GM12891 (cell line): ENCODE data around the gene NUDT8.
"Not testable (repeated sequence)": the region's sequence is repeated elsewhere in the genome, so short reads cannot be mapped to it uniquely, and the experiment has no call there.

Experiments
- POLR2AphosphoS5 ChIP-seq: IDR thresholded peaks from 2 replicates; pipeline ENCODE4 v1.6.1; 2011; ENCODE audit warnings: low read depth, low read length, control low read depth
- SPI1 ChIP-seq: IDR thresholded peaks from 2 replicates; pipeline ENCODE4 v1.6.1; 2011; ENCODE audit warnings: low read depth, low read length, control low read depth
- TAF1 ChIP-seq: IDR thresholded peaks from 2 replicates; pipeline ENCODE4 v1.6.1; 2011; ENCODE audit warnings: low read depth, low read length, control low read depth

GRCh38 chr11:67588899-67589415 lies 40.8 kb downstream of the NUDT8 start:
- not testable (repeated sequence) for TF ChIP-seq TAF1, POLR2AphosphoS5
- peak; percentile 14; the same call in 1 of the 2 replicates for TF ChIP-seq SPI1
